Activated T-helper 1 cell treated with anti-CD3 and anti-CD28 coated beads, Interleukin-2, amount 50 U/mL, for 16 hours (primary cell): ENCODE measurements around the gene CORO7.

Experiments
- DNase-seq, 2 donors: peaks; one replicate each; pipeline ENCODE4 v3.0.0-alpha.2; 2020; ENCODE audit warnings: low read depth in 1 of 2, low spot score in 1 of 2

Gene CORO7

DNA sequence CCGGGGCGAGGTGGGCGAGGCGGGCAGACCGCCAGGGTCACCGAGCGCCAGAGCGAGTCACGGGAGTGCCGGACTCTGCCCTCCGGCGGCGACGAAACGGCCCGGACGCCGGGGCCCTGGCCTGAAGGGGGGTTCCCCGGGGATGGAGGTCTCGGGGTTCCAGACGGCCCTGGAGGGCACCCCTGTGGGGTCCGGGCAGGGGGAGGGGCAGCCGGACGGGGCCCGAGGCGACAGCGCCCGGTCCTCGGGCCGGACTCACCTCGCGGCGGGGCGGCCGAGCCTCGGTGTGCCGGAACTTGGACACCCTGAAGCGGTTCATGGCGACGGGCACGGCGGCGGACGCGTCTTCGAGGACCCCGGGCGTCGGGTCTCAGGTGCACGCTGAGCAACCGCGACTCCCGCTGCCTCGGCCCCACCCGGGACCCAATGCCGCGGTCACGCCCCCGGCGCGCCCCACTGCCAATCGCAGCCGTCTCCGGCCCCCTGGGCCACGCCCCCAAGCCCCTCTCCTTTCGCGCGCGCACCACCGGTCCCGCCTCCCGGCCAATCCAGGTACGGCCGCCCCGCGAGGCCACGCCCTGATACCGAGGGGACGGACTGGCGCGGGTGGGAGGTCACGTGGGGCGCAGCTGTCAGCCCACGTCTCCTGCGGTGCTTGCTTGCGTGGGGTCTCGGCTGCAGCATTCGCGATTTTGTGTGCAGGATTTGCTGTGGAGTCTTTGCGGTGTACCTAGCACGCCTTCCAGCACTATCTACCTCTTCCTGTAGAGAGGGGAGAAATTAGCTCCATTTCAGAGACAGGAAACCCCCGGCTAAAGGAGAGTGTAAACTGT is at the start of gene CORO7:
TSS of gene CORO7 (minus strand) at position 397 of the 833 bp plus-strand sequence. CDS start at position 319, 78 bp downstream.
- DNase-seq, result peak; percentile 98 to 99

DNA sequence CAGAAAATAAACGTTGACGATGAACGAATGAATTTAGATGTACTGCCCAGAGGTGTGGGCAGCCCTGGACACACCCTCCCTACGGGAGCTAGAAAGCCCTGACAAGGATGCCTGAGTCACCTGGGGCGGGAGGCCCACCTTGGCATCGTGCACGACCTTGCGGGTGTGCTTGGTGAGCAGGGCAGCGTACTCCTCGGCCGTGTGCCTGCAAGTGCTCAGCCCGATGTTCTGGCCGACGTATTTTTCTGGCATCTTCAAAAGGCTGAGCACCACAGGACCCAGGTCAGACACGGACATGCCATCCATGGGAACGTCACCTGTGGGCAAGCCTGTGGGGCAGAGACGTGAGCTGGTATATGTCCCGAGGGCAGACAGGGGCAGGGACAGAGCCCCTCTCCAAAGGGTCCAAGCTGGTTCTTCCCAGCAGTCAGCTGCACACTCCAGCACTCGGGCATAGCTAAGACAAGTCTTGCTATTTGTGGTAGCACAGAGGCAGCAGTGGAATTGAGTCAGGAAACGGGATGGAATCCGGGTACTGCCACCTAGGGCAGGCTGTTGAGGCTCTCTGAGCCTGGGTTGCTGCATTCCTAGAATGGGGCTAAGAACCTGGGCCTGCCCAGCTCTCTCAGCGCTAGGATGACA is 47.2 kb upstream of the CORO7 start:
- DNase-seq, result no peak

DNA sequence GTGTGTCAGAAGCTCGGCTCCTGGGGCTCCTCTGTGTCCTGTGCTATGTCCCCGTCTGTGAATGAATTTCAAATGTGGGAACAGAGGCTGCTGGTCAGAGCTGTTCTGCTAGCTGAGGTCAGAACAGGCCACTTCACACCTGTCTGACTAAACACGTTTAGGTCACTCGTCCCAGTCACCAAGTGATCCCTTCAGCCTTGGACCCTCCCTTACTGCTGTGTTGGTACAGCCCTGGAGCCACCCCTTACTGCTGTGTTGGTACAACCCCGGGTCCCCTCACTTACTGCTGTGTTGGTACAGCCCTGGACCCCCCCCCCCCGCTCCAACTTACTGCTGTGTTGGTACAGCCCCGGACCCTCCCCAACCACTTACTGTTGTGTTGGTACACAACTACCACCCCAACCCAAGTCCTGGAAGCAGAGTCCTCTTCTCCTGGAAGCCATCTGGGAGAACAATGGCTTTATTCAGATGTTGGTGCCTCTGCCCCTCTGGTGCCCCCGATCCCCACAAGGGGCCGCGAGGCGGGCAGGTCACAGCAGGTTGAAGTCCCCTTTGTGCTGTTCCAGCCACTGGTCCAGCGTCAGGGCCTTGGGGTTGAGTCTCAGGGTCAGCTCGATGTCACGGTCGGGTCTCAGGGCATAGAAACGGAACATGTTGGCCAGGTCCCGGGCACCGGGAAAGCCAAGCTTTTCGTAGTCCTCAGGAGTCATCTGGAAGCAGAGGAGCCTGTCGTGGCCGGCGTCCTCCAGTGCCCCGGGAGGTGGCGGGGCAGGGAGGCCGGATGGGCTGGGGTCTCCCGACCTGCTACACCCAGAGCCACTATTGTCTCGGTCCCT is 45.1 kb upstream of the CORO7 start:
- no peak for DNase-seq

DNA sequence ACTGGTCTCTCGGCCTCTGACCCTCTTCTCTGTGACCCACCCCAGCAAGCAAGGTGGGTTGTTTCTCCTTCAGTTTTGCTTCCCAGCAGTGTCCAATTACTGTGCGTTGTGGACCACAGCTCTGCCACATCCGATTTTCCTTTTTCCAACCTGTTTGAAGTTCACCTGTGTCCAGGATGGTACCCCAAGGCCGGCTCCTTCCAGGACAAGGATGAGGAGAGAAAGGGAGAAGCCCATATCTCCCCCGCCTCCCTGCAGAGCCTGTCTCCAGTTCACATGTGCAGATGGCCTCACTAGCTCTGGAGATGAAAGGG is 44.5 kb upstream of the CORO7 start:
- no peak for DNase-seq

DNA sequence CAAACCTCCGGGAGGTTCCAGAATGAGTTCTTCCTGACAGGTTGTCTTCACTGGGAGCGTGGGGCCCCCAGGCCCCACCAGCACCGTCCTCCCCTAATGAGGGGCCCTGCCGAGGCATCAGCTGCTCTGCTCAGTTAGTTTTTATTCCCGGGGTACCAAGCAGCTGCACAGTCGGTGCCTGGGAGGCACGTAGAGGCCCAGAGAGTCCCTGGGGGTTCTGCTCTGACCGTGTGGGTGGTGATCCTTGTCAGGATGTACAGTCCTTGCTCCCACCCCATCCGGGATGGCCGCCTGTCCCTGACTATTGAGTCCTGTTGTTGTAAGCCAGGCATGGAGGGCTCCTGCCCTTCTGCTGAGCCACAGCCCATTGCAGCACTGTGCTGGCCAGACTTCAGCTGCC is 39.6 kb upstream of the CORO7 start:
- no peak for DNase-seq

DNA sequence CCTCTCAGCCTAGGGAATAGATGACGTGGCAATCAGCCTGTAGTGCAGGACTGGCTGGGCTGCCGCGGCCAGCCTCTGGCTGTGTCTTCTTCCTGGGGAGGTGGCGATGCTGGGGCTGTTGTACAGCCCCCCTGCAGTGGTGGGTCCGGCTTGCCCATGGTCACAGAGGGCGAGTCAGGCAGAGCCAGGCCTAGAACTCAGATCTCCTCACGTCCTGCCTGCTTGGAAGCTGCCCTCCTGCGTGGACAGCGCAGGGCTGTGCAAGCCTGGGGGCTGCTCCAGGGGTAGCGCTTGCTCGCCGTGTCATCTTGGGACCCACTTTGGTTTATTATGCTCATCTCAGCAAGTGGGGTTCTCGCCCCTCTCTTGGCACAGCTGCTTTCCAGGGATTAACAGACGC is 38.7 kb upstream of the CORO7 start:
- DNase-seq, result no peak

DNA sequence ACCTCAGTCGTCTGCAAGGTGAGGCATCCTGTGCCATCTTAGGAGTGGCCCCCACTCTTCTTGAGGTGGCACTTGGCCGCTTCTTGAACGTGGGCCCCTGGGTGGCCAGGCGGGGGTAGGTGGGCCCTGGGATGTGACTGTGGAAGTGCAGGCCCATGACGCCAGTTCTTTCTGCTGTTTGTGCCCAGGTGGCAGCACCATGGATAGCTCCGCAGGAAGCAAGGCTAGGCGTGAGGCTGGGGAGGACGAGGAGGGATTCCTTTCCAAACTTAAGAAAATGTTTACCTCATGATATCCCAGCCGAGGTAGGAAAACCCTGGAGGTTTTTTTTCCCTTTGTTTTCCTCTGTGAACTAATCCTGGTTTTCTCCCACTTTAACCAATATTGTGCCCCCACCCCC is 38.2 kb upstream of the CORO7 start:
- no peak for DNase-seq

DNA sequence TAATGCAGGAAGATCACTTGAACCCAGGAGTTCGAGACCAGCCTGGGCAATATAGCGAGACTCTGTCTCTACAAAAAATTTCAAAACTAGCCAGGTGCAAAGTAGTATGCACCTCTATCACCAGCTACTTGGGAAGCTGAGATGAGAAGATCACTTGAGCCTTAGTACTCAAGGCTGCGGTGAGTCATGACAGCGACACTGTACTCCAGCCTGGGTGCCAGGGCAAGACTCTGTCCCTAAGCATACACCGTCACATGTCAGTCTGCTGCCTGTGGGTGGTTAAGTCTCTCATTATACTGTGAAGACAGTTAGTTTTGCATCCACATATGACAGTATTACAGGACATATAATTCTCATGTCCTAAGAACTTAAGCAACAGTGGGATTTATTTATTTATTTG is 36.3 kb upstream of the CORO7 start:
- DNase-seq, result no peak

DNA sequence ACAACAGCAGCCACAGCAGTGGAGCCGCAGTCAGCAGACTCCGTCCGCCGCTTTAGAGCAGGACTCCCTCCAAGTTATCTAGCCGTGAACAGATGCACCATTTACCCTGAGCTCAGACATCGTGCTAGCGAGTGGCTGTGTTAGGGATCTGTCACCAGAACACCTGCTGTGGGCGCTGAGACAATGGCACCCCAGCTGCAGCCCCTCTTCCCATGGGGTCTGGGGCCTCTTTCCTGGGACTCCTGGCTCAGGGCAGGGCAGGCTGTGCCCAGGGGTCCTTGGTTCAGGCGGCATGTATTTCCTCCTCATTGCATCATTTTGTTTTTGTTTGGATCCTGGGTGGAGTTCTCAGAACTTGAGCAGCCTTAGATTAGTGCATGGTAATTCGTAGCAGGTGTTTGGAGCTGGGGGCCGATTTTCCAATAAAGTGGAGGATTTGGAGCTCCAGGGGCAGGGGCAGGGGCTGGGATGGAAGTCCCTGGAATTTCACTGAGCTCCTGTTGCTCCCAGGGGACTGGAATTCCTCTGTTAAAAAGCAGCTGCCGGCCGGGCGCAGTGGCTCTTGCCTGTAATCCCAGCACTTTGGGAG is 34.6 kb upstream of the CORO7 start:
- no peak for DNase-seq

DNA sequence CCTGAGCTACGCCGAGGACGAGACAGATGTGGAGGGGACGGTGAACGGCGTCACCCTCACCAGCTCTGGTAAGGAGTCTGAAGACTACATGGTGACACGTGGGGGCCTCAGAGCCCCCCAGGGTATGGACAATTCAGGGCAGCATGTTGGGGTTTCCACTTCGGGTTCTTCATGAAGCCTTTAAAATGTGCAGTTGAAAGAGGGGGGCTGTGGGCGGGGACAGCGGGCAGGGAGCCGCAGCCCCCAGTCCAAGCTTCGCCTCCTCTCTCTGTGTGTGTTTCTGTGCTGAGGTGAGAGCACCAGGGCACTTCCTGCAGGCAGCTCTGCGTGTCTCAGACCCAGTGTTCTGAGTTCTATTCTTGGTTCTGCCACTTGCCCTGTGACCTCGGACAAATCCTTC is 34.0 kb upstream of the CORO7 start:
- no peak for DNase-seq

DNA sequence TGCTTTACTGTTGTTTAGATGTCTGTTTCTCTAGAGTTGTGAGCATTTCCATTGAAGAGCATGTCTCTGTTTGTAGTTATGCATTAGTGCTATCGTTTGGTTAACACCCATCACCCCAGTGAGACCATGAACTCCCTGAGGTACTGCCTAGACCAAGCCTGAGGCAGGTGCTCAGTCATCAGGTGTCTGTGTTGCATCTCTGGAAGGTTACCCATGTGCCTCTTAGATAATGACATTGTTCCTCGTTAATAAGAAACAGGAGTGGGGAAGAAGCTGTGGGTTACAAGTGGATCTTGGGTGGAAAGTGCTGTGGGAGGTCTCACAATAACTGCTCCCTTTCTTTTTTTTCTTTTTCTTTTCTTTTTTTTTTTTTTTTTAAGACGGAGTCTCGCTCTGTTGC is 27.6 kb upstream of the CORO7 start:
- DNase-seq, result no peak

DNA sequence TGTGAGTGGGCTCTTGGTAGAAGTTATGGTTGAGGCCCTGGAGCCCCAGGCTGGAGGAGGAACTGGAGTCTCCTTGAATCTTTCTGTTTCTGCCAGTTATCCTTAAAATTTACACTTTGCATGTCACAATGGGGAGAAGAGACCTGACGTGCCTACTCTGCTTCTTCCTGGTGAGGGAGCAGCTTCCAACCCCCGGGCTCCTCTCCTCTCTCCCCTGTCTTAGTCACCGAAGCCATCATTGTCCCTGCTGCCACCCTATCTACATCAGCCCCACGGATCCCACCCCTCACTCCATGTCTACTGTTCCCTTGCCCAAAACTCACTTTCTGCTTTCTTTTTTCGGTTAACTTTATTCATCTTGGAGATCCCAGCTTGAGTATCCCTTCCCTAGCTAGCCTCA is 26.9 kb upstream of the CORO7 start:
- DNase-seq, result no peak

DNA sequence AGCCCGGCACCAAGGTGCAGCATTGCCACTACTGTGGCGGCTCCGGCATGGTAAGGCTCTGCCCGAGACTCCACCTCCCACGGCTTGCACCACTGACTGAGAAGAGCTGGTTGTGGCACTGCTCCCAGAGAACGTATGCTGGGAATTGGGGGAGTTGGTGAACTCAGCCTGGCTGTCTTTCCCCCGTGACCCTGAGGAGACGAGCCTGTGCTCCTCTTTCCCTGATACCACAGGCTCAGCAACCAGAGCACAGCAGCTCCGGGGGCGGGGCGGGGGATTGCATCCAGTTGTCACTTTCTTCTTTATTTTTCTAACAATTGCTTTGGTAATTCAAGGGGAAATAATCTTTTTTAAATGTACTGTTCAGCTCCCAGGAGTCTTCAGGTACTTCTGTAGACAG is 26.0 kb upstream of the CORO7 start:
- DNase-seq, result no peak

DNA sequence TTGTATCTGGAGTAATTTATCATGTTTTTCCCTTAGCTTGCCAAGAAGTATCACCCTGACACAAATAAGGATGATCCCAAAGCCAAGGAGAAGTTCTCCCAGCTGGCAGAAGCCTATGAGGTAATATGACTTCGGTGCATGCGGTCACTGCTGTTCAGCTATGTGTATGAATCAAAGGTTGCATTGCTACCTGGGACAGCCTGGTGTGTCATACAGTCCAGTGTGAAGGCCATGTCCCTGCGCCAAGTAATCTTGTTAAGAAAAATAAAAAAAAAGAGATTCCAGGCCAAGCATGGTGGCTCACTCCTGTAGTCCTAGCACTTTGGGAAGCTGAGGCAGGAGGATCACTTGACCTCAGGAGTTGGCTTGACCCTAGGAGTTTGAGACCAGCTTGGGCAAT is 21.0 kb upstream of the CORO7 start:
- DNase-seq, result no peak

DNA sequence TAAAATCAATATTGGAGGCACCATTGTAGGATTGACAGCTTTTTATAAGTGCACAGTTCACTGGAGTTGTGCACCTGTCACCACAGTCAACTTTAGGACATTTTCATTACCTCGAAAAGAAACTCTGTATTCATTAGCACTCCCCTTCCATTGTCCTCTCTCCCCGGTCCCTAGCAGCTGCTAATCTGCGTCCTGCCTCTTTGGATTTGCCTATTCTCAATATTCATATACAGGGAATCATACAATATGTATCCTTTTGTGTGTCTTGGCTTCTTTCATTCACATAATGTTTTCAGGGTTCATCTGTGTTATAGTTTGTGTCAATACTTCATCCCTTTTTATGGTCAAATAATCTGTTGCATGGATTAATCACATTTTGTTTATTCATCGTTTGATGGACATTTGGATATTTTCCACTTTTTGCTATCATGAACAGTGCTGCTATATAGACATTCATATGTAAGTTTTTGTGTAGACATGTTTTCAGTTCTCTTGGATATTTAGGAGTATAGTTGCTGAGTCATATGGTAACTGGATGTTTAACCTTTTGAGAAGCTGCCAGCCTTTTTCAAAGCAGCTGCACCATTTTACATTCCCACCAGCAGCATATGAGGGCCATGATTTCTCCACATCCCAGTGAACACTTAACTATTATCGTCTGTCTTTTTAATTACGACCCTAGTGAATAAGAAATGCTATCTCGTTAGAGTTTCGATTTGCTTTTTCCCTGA is 19.1 kb upstream of the CORO7 start:
- no peak for DNase-seq

DNA sequence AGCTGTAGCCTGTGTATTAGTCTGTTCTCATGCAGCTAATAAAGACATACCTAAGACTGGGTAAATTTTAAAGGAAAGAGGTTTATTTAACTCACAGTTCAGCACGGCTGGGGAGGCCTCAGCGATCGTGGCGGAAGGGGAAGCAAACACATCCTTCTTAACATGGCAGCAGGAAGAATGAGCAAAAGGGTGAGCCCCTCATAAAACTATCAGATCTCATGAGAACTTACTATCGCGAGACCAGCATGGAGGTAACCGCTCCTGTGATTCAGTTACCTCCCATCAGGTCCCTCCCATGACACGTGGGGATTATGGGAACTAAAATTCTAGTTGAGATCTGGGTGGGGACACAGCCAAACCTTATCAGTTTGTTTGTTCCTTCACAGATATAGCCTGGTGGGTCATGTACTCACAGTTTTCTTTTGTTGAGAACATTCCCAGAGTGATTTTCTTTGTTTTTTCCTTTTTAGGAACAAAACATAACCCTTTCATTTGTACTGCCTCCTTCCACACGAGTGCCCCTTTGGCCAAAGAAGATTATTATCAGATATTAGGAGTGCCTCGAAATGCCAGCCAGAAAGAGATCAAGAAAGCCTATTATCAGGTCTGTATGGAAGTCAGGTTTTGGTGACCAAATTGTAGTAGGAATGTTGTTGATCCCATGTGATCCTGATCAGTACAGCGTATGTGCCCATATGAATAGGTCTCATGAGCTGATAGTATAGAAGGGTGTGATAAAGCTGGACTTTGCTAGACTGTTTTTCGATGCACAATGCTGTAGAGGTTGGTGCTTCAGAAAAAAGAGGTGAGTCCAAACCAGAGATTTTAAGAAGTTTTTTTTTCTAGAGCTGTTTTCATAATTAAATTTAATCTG is 17.8 kb upstream of the CORO7 start:
- no peak for DNase-seq

DNA sequence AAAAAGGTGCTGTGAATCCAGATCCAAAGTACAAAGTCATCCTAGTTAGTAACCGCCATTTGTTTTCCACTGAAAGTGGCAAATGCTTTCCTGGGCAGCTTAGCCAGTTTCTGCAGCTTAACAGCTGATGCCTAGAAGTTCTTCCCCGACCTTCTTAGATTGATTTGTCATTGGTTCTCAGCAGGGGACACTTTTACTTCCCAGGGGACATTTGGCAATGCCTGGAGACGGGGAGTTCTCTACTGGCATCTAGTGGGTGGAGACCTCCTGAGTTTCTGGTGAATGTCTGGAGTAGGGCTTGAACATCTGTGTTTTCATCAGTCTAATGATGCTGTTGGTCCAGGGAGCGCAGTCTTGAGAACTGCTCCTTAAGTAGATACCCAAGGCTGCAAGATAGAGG is 16.8 kb upstream of the CORO7 start:
- DNase-seq, result no peak

DNA sequence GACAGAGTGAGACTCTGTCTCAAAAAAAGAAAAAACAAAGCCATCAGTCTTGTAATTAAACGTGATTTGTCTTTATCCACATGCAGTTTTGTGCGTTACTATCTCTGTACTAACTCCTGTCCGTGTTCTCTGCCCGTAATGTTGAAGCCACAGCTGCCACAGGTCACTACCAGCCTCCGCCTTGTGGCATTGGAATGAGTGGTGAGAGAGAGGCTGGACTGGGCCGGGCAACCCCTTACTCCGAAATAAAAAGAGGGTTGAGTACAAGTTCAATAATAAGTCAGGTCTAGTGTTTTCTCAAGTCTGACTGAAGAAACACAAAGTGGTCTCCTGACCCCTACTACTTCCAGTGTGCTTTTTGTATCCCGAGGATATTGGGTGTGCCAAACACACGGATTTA is 14.6 kb upstream of the CORO7 start:
- no peak for DNase-seq

DNA sequence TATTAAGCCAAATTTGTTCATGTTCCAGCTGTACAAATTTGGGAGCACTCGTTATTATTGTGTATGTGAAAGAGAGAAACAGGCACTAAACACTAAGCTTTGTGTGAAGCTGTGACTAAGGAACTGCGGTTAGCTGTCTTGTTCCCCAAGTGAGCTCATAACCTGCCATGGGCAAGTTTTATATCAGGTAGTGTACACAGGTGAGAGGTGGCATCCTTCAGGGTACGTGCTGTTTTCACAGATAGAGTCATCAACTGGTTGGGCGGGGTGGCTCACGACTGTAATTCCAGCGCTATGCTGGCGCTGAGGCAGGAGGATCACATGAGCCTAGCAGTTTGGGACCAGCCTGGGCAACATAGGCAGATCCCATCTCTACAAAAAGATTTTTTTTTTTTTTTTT is 12.1 kb upstream of the CORO7 start:
- no peak for DNase-seq

DNA sequence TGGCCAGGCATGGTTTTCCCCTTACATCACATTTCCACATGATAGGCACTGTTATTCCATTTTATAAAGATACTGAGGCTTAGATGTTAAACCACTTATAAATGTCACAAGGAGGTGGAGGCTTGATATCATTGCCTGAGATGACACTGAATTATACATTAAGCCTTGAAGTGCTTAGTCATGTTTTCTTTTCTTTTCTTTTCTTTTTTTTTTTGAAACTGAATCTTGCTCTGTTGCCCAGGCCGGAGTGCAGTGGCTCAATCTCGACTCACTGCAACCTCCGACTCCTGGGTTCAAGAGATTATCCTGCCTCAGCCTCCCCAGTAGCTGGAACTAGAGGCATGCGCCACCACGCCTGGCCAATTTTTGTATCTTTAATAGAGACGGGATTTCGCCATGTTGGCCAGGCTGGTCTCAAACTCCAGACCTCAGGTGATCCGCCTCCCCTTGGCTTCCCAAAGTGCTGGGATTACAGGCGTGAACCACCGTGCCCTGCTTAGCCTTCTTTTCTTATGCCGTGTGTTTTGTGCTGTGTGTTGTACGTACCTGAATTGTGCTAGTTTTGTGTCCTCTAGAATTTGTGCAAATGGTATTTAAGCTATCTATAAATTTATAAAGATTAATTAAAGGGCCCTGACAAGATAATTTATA is 10.5 kb upstream of the CORO7 start:
- no peak for DNase-seq
